Loucy (cell line): ENCODE results near the gene NEK6.

Source experiments
- H2AFZ ChIP-seq: fragments of 200-600 bp; sonication (generic); 2 replicates; pipeline ENCODE4 v1.6.0; 2016; ENCODE audit warnings: antibody characterized with exemption, mild to moderate bottlenecking, low read length, moderate library complexity
- H3F3A ChIP-seq: fragments of 200-600 bp; 2 replicates; pipeline ENCODE4 v1.6.0; 2016; ENCODE audit warnings: antibody characterized with exemption, low read depth, mild to moderate bottlenecking
- H3K27me3 ChIP-seq: fragments of 200-600 bp; sonication (generic); 2 replicates; pipeline ENCODE4 v1.6.1; 2014; ENCODE audit warnings: low read length, mild to moderate bottlenecking; ENCODE audit not compliant: insufficient read depth, poor library complexity, severe bottlenecking
- H3K36me3 ChIP-seq: fragments of 200-600 bp; sonication (generic); 2 replicates; pipeline ENCODE4 v1.6.1; 2016; ENCODE audit warnings: low read length; ENCODE audit not compliant: insufficient read depth
- H3K4me1 ChIP-seq: fragments of 200-600 bp; sonication (generic); 2 replicates; pipeline ENCODE4 v1.5.1; 2014; ENCODE audit warnings: low read length, mild to moderate bottlenecking; ENCODE audit not compliant: insufficient read depth, poor library complexity, severe bottlenecking
- H3K4me2 ChIP-seq: fragments of 200-600 bp; sonication (generic); 2 replicates; pipeline ENCODE4 v1.6.0; 2014; ENCODE audit warnings: antibody characterized with exemption, low read length, low read depth, mild to moderate bottlenecking; ENCODE audit not compliant: poor library complexity, severe bottlenecking
- H3K4me3 ChIP-seq: fragments of 200-600 bp; sonication (generic); 2 replicates; pipeline ENCODE4 v1.5.1; 2014; ENCODE audit warnings: low read length, mild to moderate bottlenecking, mixed read lengths; ENCODE audit not compliant: poor library complexity, severe bottlenecking
- H3K79me2 ChIP-seq: fragments of 200-600 bp; sonication (generic); 2 replicates; pipeline ENCODE4 v1.6.1; 2014; ENCODE audit warnings: low read length; ENCODE audit not compliant: insufficient read depth
- H3K9ac ChIP-seq: fragments of 200-600 bp; sonication (generic); 2 replicates; pipeline ENCODE4 v1.6.0; 2014; ENCODE audit warnings: mild to moderate bottlenecking, low read depth, low read length, moderate library complexity; ENCODE audit not compliant: poor library complexity, severe bottlenecking
- H3K9me2 ChIP-seq: fragments of 200-600 bp; sonication (generic); replicated peaks from 2 replicates; pipeline ENCODE4 v1.6.1; 2016; ENCODE audit warnings: low read depth, low read length, mixed read lengths
- H3K9me3 ChIP-seq: fragments of 200-600 bp; sonication (generic); 2 replicates; pipeline ENCODE4 v1.6.1; 2014; ENCODE audit warnings: mild to moderate bottlenecking, antibody characterized with exemption, low read length, low read depth; ENCODE audit not compliant: insufficient read depth
- H4K20me1 ChIP-seq: fragments of 200-600 bp; sonication (generic); 2 replicates; pipeline ENCODE4 v1.6.0; 2014; ENCODE audit warnings: antibody characterized with exemption, low read length, mild to moderate bottlenecking; ENCODE audit not compliant: insufficient read depth, poor library complexity, severe bottlenecking
- EZH2phosphoT487 ChIP-seq: fragments of 200-600 bp; IDR thresholded peaks from 2 replicates; pipeline ENCODE4 v1.6.1; 2018; ENCODE audit warnings: antibody characterized with exemption, mild to moderate bottlenecking, moderate library complexity, borderline replicate concordance
- TF ChIP-seq, protein P1 (sequence below): fragments of 200-600 bp; sonication (generic); conservative IDR thresholded peaks from 2 replicates; pipeline ENCODE4 v1.5.1; 2014; ENCODE audit warnings: mild to moderate bottlenecking, antibody characterized with exemption, low read length

Gene NEK6

DNA sequence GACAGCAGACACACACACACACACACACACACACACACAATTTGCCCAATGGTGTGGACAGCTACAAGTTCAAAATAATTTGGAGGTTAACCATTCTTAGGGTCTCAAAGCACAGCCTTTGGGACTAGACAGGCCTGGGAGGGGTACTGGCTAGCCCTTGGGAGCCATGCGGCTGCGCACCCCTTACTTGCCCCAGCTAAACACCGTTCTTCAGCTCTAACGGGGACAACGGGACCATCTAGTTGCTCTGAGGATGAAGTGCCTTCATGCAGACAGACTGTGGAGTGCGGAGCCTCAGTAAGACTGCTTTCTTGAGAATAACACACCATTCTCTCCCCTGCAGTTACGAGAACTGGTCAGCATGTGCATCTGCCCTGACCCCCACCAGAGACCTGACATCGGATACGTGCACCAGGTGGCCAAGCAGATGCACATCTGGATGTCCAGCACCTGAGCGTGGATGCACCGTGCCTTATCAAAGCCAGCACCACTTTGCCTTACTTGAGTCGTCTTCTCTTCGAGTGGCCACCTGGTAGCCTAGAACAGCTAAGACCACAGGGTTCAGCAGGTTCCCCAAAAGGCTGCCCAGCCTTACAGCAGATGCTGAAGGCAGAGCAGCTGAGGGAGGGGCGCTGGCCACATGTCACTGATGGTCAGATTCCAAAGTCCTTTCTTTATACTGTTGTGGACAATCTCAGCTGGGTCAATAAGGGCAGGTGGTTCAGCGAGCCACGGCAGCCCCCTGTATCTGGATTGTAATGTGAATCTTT, 92.9 kb downstream of the NEK6 start:
- H3K9me2 ChIP-seq, result no peaks in the 10 kb centered on the region
- H4K20me1 ChIP-seq, result no peaks in the 10 kb centered on the region
- H3K4me2 ChIP-seq, result no peak overlapping the region
- no peak overlapping the region for H2AFZ ChIP-seq
- no peak overlapping the region for H3K4me3 ChIP-seq
- peaks cover 65% of the 10 kb centered on the region; the same call in 1 of the 2 replicates for H3K36me3 ChIP-seq
- no peaks in the 10 kb centered on the region for H3K9me3 ChIP-seq
- peaks cover 4% of the 10 kb centered on the region for H3K4me1 ChIP-seq
- TF ChIP-seq, protein P1, sequence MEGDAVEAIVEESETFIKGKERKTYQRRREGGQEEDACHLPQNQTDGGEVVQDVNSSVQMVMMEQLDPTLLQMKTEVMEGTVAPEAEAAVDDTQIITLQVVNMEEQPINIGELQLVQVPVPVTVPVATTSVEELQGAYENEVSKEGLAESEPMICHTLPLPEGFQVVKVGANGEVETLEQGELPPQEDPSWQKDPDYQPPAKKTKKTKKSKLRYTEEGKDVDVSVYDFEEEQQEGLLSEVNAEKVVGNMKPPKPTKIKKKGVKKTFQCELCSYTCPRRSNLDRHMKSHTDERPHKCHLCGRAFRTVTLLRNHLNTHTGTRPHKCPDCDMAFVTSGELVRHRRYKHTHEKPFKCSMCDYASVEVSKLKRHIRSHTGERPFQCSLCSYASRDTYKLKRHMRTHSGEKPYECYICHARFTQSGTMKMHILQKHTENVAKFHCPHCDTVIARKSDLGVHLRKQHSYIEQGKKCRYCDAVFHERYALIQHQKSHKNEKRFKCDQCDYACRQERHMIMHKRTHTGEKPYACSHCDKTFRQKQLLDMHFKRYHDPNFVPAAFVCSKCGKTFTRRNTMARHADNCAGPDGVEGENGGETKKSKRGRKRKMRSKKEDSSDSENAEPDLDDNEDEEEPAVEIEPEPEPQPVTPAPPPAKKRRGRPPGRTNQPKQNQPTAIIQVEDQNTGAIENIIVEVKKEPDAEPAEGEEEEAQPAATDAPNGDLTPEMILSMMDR, result no peak
- TF ChIP-seq EZH2phosphoT487, result no peak
- no peak overlapping the region for H3K9ac ChIP-seq
- H3K79me2 ChIP-seq, result peaks cover 19% of the 10 kb centered on the region; the same call in 1 of the 2 replicates
- H3F3A ChIP-seq, result no peaks in the 10 kb centered on the region
- H3K27me3 ChIP-seq, result no peaks in the 10 kb centered on the region

GRCh38 chr9:124351672-124352468, 94.1 kb downstream of the NEK6 start:
- no peaks in the 10 kb centered on the region for H3F3A ChIP-seq
- peaks cover 31% of the 10 kb centered on the region for H3K79me2 ChIP-seq
- H3K9ac ChIP-seq, result no peak overlapping the region
- no peaks in the 10 kb centered on the region for H3K27me3 ChIP-seq
- no peak overlapping the region for H2AFZ ChIP-seq
- peaks cover 75% of the 10 kb centered on the region; the same call in 1 of the 2 replicates for H3K36me3 ChIP-seq
- peaks cover 15% of the 10 kb centered on the region for H3K4me1 ChIP-seq
- no peaks in the 10 kb centered on the region for H3K9me2 ChIP-seq
- peaks cover 5% of the 10 kb centered on the region for H4K20me1 ChIP-seq
- H3K9me3 ChIP-seq, result no peaks in the 10 kb centered on the region
- no peak overlapping the region for H3K4me2 ChIP-seq
- no peak overlapping the region for H3K4me3 ChIP-seq
- no peak for TF ChIP-seq EZH2phosphoT487
- TF ChIP-seq, protein P1, result no peak

- Histone ChIP-seq H3K4me2 (no peak overlapping the region), H4K20me1 (peaks cover 8% of the 10 kb centered on the region), H3K36me3 (peaks cover 75% of the 10 kb centered on the region; the same call in 1 of the 2 replicates)
Measured at GRCh38 chr9:124352616-124353015, 94.9 kb downstream of the NEK6 start.

More at GRCh38 chr9:124352616-124353015, 94.9 kb downstream of the NEK6 start:
- TF ChIP-seq, protein P1, result no peak
- TF ChIP-seq EZH2phosphoT487, result no peak
- H3F3A ChIP-seq, result no peaks in the 10 kb centered on the region
- no peaks in the 10 kb centered on the region for H3K9me3 ChIP-seq
- H3K4me1 ChIP-seq, result peaks cover 23% of the 10 kb centered on the region
- no peak overlapping the region for H2AFZ ChIP-seq
- H3K79me2 ChIP-seq, result peaks cover 38% of the 10 kb centered on the region
- H3K9ac ChIP-seq, result no peak overlapping the region
- H3K27me3 ChIP-seq, result no peaks in the 10 kb centered on the region
- H3K9me2 ChIP-seq, result no peaks in the 10 kb centered on the region
- H3K4me3 ChIP-seq, result no peak overlapping the region
